HUES48 (cell line): ENCODE measurements around the gene EIPR1.

Experiments
- H3K27ac ChIP-seq: one replicate; pipeline ENCODE4 v1.7.0; 2013; ENCODE audit warnings: low read depth, low read length, inconsistent platforms
- H3K27me3 ChIP-seq: 2 replicates; pipeline ENCODE4 v1.6.1; 2013; ENCODE audit warnings: mild to moderate bottlenecking, low read length; ENCODE audit not compliant: control insufficient read depth, insufficient read depth
- H3K36me3 ChIP-seq: 2 replicates; pipeline ENCODE4 v1.6.1; 2013; ENCODE audit warnings: low read length; ENCODE audit not compliant: control insufficient read depth, insufficient read depth
- H3K4me1 ChIP-seq: 2 replicates; pipeline ENCODE4 v1.6.1; 2013; ENCODE audit warnings: mild to moderate bottlenecking, low read length; ENCODE audit not compliant: control insufficient read depth, insufficient read depth
- H3K4me3 ChIP-seq: 2 replicates; pipeline ENCODE4 v1.5.1; 2013; ENCODE audit warnings: mild to moderate bottlenecking, low read depth, low read length
- H3K9ac ChIP-seq: 2 replicates; pipeline ENCODE4 v1.6.1; 2013; ENCODE audit warnings: mild to moderate bottlenecking, low read depth, low read length, moderate library complexity
- H3K9me3 ChIP-seq: 2 replicates; pipeline ENCODE4 v1.6.1; 2013; ENCODE audit warnings: low read length; ENCODE audit not compliant: control insufficient read depth, insufficient read depth

The EIPR1 gene

DNA sequence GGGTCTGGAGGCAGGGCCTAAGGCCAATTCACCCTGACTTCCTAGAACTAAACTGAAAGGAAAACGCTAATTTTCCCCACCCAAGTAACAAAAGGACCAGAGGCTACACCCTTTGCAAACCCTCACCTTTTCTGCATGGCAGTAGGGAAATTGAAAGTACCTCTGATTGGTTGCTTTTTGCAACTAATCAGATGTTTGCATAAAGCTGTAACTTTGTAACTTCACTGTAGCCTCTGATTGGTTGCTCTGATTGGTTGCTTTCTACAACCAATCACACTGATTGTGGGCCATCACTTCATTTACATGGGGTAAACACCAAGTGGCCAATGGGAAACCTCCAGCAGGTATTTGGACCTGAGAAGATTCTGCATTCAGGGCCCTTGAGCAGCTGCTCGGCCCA, 20.8 kb downstream of the EIPR1 start:
- no peak overlapping the region for H3K27ac ChIP-seq
- H3K9ac ChIP-seq, result no peak overlapping the region
- H3K4me3 ChIP-seq, result no peak overlapping the region
- H3K27me3 ChIP-seq, result no peaks in the 10 kb centered on the region
- H3K36me3 ChIP-seq, result peaks cover 23% of the 10 kb centered on the region
- no peaks in the 10 kb centered on the region for H3K9me3 ChIP-seq
- H3K4me1 ChIP-seq, result 0 out of 2 replicates have a peak, but pooled peaks cover 3% of the 10 kb centered on the region

DNA sequence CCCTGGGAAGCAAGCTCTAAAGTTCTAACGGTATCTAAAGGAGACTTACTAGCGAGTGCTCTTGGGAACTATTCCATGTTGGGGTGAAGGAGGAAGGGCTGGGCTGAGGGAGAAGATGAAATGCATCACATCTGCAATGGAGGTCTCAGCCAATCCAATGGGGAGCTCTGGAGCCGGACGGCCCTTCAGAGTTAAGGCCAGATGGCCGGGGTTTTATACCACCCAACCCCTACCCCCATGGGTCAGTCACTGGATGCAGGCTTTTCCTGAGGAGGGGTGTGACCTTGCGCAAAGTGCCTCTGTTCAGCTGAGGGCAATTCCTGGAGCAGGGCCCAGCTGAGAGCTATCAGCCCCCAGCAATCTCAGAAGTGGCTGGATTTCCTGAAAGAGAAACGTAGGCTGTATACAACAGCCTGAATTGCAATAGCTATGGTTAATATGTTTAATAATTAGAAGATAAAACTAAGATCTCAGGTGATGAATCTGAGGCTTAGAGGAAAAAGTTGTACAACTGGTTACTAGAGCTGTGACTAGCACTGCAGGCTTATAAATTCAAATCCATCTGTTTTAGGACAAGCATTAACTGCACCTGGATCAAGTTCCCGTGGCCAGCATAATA, 21.6 kb downstream of the EIPR1 start:
- no peaks in the 10 kb centered on the region for H3K27me3 ChIP-seq
- no peak overlapping the region for H3K4me3 ChIP-seq
- H3K4me1 ChIP-seq, result 0 out of 2 replicates have a peak, but pooled peaks cover 3% of the 10 kb centered on the region
- H3K27ac ChIP-seq, result no peak overlapping the region
- no peak overlapping the region for H3K9ac ChIP-seq
- H3K36me3 ChIP-seq, result peaks cover 23% of the 10 kb centered on the region
- no peaks in the 10 kb centered on the region for H3K9me3 ChIP-seq

DNA sequence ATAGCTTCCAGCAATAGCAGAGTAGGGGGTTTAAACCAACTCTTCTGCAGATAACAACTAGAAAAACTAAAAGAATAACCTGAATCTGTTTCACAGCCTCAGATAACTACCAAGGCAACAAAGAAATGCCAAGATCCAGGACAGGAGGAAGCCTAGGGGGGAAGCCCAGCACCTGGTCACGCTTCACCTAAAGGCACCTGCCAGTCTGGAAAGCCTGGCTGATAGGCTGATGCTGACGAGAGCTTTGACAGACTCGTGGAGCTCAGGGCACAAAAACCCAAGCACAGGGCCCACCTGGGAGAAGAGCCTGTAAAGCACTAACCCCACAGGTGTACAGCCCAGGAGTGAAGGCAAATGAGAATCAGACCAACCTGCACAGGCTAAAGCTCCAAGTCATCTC, 22.6 kb downstream of the EIPR1 start:
- Histone ChIP-seq H3K27ac (no peak overlapping the region), H3K9ac (no peak overlapping the region), H3K36me3 (peaks cover 23% of the 10 kb centered on the region), H3K9me3 (no peaks in the 10 kb centered on the region), H3K4me3 (no peak overlapping the region), H3K27me3 (no peaks in the 10 kb centered on the region), H3K4me1 (0 out of 2 replicates have a peak, but pooled peaks cover 3% of the 10 kb centered on the region)

DNA sequence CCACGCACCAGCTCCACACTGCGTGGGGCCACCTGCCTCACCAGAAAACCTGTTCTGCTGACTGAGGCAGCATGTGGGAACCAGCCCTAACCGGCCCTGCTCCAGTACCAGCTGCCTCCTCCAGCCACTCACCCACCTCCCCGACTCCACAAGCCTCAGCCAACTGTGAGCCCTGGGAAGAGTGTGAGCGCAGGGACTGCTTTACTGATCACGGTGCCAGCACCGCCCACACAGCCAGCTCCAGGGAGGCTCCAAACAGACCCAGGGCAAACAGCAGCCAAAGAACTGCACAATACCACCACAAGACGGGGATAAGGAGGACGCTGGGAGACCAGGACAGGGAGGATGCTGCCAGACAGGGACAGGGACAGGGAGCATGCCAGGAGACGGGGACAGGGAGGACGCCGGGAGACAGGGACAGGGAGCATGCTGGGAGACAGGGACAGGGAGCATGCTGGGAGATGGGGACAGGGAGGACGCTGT, 28.4 kb downstream of the EIPR1 start:
- Histone ChIP-seq H3K27me3 (no peaks in the 10 kb centered on the region), H3K4me3 (no peak overlapping the region), H3K36me3 (peaks cover 23% of the 10 kb centered on the region), H3K9ac (no peak overlapping the region; the same call in 1 of the 2 replicates), H3K27ac (no peak overlapping the region), H3K4me1 (no peaks in the 10 kb centered on the region; the same call in 1 of the 2 replicates), H3K9me3 (no peaks in the 10 kb centered on the region)

DNA sequence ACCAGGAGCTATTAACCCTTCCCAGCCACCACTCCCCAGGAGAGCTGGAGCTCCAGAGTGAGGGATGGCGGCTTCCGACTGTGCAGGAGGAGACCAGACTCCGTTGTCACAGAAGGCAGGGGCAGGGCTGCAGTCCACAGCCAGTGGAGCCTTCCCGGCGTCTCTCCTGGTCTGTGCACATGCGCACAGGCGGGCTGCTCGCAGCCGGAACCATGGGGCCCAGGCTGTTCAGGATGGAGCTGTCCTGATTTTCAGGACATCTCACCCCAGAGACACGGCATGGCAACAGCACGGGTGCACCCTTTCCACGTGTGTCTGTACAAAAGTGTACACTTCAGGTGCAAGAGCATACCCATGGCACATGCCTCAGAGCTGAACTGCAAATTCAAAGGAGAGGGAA, 28.9 kb downstream of the EIPR1 start:
- H3K9ac ChIP-seq, result no peak overlapping the region
- H3K36me3 ChIP-seq, result peaks cover 18% of the 10 kb centered on the region
- H3K27me3 ChIP-seq, result no peaks in the 10 kb centered on the region
- no peaks in the 10 kb centered on the region; the same call in 1 of the 2 replicates for H3K4me1 ChIP-seq
- H3K27ac ChIP-seq, result no peak overlapping the region
- H3K4me3 ChIP-seq, result no peak overlapping the region
- H3K9me3 ChIP-seq, result no peaks in the 10 kb centered on the region

DNA sequence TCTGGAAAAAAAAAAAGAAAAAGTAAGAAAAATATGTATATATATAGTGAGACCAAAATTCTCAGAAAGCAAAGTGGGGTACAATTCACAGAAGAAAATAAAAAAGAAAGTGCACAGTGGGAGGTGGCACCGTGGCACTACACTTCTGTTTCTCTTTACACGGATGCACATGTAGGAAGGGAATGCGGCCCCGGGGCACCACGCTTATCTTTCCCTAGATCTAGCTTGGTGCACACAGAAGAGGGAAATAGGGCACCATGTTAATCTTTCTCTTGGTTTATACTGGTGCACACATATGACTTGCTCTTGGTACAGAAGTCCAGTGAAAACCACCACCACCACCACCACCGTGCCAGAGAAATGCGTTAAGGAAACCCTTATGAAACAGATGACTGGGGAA, 32.0 kb downstream of the EIPR1 start:
- Histone ChIP-seq H3K4me3 (no peak overlapping the region), H3K4me1 (no peaks in the 10 kb centered on the region; the same call in 1 of the 2 replicates), H3K36me3 (0 out of 2 replicates have a peak, but pooled peaks cover 5% of the 10 kb centered on the region), H3K27ac (no peak overlapping the region), H3K9me3 (no peaks in the 10 kb centered on the region), H3K9ac (no peak overlapping the region), H3K27me3 (no peaks in the 10 kb centered on the region)

DNA sequence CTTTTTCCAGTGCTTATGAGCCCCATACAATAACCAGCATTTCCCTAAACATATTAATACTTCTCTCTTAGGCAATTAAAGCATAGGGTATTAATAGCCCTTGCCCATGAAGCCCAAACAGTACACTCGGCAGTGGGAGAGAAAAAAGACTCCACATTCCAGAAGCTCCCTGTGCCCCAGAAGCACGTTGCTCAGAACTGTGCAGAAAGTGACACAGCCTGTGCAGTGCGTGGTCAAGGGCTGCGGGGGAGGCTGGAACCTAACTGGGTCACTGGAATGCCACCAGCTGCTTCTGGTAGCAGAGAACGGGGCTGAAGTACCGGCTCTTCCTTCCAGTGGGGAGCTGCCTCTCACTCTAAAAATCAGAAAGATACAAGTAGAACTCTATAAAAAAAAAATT, 32.7 kb downstream of the EIPR1 start:
- Histone ChIP-seq H3K4me1 (no peaks in the 10 kb centered on the region; the same call in 1 of the 2 replicates), H3K9ac (no peak overlapping the region), H3K4me3 (no peak overlapping the region), H3K36me3 (0 out of 2 replicates have a peak, but pooled peaks cover 5% of the 10 kb centered on the region), H3K27ac (no peak overlapping the region), H3K27me3 (no peaks in the 10 kb centered on the region), H3K9me3 (no peaks in the 10 kb centered on the region)

DNA sequence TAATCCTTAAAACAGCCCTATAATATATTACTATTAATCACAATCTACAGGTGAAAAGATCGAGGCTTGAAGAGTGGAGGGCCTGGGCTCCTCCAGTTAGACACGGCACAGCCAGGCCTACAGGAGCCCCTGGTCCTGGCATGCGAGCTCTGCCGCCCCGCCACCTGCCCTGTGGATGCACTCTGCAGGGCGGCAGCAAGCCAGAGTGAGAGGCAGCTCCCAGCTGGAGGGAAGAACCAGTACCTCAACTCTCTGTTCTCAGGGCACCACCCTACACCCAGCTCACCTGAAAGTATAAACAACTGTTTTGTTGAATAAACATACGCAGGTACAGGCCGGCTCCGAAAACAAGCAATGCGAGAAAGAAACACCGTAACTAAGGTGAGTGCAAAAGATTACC, 34.6 kb downstream of the EIPR1 start:
- Histone ChIP-seq H3K9me3 (no peaks in the 10 kb centered on the region), H3K4me1 (no peaks in the 10 kb centered on the region; the same call in 1 of the 2 replicates), H3K9ac (no peak overlapping the region), H3K27me3 (no peaks in the 10 kb centered on the region), H3K4me3 (no peak overlapping the region), H3K36me3 (0 out of 2 replicates have a peak, but pooled peaks cover 5% of the 10 kb centered on the region), H3K27ac (no peak overlapping the region)

DNA sequence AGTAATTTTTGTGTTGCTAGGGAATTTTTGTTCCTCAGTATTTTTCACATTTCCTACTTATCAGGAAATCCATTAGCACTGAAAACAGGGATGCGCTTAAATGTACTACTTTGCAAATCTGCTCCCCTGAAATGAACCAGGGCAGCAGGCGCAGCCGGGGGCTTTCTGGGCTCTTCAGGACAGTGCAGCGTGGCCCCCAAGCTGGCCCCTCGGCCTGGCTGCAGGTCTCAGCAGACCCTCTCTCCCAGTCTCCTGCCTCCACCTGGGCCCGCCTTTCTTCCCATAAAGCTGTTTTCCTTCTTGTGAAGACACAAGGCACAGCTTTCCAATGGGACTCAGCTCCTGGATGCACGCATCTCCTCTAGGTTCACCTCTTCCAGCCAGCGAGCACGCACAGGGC, 35.3 kb downstream of the EIPR1 start:
- H3K27me3 ChIP-seq, result no peaks in the 10 kb centered on the region
- no peaks in the 10 kb centered on the region for H3K9me3 ChIP-seq
- H3K9ac ChIP-seq, result no peak overlapping the region
- H3K36me3 ChIP-seq, result peaks cover 10% of the 10 kb centered on the region; the same call in 1 of the 2 replicates
- H3K4me1 ChIP-seq, result no peaks in the 10 kb centered on the region
- no peak overlapping the region for H3K4me3 ChIP-seq
- no peak overlapping the region for H3K27ac ChIP-seq

DNA sequence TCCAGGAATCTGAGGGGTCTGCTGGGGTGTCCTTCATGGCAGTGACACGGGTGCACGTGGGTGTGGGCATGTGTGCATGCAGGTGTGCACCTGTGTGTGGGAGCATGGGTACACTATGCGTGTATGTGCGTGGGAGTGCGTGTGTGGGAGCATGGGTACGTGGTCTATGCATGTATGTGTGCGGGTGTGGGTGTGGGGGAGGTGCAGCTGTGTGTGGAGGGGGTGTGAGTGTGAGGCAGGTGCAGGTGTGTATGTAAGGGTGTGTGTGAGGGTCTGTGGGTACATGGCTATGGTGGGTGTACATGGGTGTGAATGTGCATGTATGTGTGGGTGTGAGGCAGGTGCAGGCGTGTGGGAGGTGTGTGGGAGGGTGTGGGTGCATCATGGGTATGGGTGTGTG, 36.3 kb downstream of the EIPR1 start:
- Histone ChIP-seq H3K36me3 (peaks cover 10% of the 10 kb centered on the region; the same call in 1 of the 2 replicates), H3K9ac (no peak overlapping the region), H3K4me1 (no peaks in the 10 kb centered on the region), H3K27me3 (no peaks in the 10 kb centered on the region), H3K27ac (no peak overlapping the region), H3K4me3 (no peak overlapping the region), H3K9me3 (no peaks in the 10 kb centered on the region)

DNA sequence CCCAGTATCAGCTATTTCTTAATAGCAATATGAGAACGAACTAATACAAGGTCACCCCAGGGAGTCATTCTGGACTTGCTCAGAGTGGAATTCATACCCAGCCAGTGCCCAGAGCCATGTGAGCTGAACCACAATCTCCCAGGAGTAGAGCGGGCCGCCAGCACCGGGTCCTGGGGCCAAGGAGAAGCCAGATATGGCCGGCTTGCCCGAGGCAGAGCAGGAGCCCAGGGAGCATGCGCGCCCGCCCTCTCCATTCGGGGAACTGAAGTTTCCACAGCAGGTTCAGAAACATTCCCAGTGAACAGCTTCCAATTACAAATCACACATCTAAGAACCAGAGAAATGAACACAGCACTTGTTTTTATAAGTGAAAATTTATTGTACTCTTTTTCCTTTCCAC, 37.5 kb downstream of the EIPR1 start:
- Histone ChIP-seq H3K4me3 (no peak overlapping the region), H3K9ac (no peak overlapping the region), H3K9me3 (no peaks in the 10 kb centered on the region), H3K4me1 (no peaks in the 10 kb centered on the region), H3K27ac (no peak overlapping the region), H3K27me3 (no peaks in the 10 kb centered on the region), H3K36me3 (peaks cover 15% of the 10 kb centered on the region)
